Measurements from ENCODE around the gene CLK3.

GRCh38 chr15:74627766-74628165 lies 12.1 kb downstream of the CLK3 start:
- TF ChIP-seq CTCF (conservative IDR thresholded peaks at IDR 0.05 in 1 of 2, IDR thresholded peaks at IDR 0.05 in 1 of 2; ENCODE audit: low read depth in 1 of 2, low read length in 2 of 2): no peak
- TF ChIP-seq EZH2 (IDR thresholded peaks at IDR 0.05; ENCODE audit: low read length, missing control alignments): no peak
